Loucy (cell line): ENCODE measurements around the gene ARID1B.

Experiments used
- H2AFZ ChIP-seq: fragments of 200-600 bp; sonication (generic); 2 replicates; pipeline ENCODE4 v1.6.0; 2016; ENCODE audit warnings: antibody characterized with exemption, mild to moderate bottlenecking, low read length, moderate library complexity
- H3F3A ChIP-seq: fragments of 200-600 bp; 2 replicates; pipeline ENCODE4 v1.6.0; 2016; ENCODE audit warnings: antibody characterized with exemption, low read depth, mild to moderate bottlenecking
- H3K27me3 ChIP-seq: fragments of 200-600 bp; sonication (generic); 2 replicates; pipeline ENCODE4 v1.6.1; 2014; ENCODE audit warnings: low read length, mild to moderate bottlenecking; ENCODE audit not compliant: insufficient read depth, poor library complexity, severe bottlenecking
- H3K36me3 ChIP-seq: fragments of 200-600 bp; sonication (generic); 2 replicates; pipeline ENCODE4 v1.6.1; 2016; ENCODE audit warnings: low read length; ENCODE audit not compliant: insufficient read depth
- H3K4me1 ChIP-seq: fragments of 200-600 bp; sonication (generic); 2 replicates; pipeline ENCODE4 v1.5.1; 2014; ENCODE audit warnings: low read length, mild to moderate bottlenecking; ENCODE audit not compliant: insufficient read depth, poor library complexity, severe bottlenecking
- H3K4me2 ChIP-seq: fragments of 200-600 bp; sonication (generic); 2 replicates; pipeline ENCODE4 v1.6.0; 2014; ENCODE audit warnings: antibody characterized with exemption, low read length, low read depth, mild to moderate bottlenecking; ENCODE audit not compliant: poor library complexity, severe bottlenecking
- H3K4me3 ChIP-seq: fragments of 200-600 bp; sonication (generic); 2 replicates; pipeline ENCODE4 v1.5.1; 2014; ENCODE audit warnings: low read length, mild to moderate bottlenecking, mixed read lengths; ENCODE audit not compliant: poor library complexity, severe bottlenecking
- H3K79me2 ChIP-seq: fragments of 200-600 bp; sonication (generic); 2 replicates; pipeline ENCODE4 v1.6.1; 2014; ENCODE audit warnings: low read length; ENCODE audit not compliant: insufficient read depth
- H3K9ac ChIP-seq: fragments of 200-600 bp; sonication (generic); 2 replicates; pipeline ENCODE4 v1.6.0; 2014; ENCODE audit warnings: mild to moderate bottlenecking, low read depth, low read length, moderate library complexity; ENCODE audit not compliant: poor library complexity, severe bottlenecking
- H3K9me2 ChIP-seq: fragments of 200-600 bp; sonication (generic); replicated peaks from 2 replicates; pipeline ENCODE4 v1.6.1; 2016; ENCODE audit warnings: low read depth, low read length, mixed read lengths
- H3K9me3 ChIP-seq: fragments of 200-600 bp; sonication (generic); 2 replicates; pipeline ENCODE4 v1.6.1; 2014; ENCODE audit warnings: mild to moderate bottlenecking, antibody characterized with exemption, low read length, low read depth; ENCODE audit not compliant: insufficient read depth
- H4K20me1 ChIP-seq: fragments of 200-600 bp; sonication (generic); 2 replicates; pipeline ENCODE4 v1.6.0; 2014; ENCODE audit warnings: antibody characterized with exemption, low read length, mild to moderate bottlenecking; ENCODE audit not compliant: insufficient read depth, poor library complexity, severe bottlenecking
- EZH2phosphoT487 ChIP-seq: fragments of 200-600 bp; IDR thresholded peaks from 2 replicates; pipeline ENCODE4 v1.6.1; 2018; ENCODE audit warnings: antibody characterized with exemption, mild to moderate bottlenecking, moderate library complexity, borderline replicate concordance
- TF ChIP-seq, protein P1 (sequence below): fragments of 200-600 bp; sonication (generic); conservative IDR thresholded peaks from 2 replicates; pipeline ENCODE4 v1.5.1; 2014; ENCODE audit warnings: mild to moderate bottlenecking, antibody characterized with exemption, low read length

ARID1B gene

DNA sequence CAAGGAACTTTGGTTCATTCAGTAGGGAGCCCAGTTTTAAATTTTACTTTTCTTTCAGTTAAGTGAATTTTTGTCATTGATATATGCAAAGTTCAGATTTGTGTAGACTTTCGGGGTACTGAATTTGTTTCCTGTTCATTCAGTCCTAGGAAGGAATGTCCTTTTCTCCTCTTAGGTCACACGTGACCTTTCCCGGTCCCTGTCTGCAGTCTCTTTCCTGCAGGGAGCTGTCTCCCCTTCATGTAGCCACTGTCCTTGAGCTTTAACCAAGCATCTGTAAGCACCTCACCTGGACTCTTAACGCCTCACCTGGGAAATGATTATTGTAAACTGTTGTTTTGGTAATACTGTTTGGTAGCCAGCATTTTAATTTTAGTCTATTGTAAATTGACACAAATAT, 190.7 kb downstream of the ARID1B start:
- TF ChIP-seq EZH2phosphoT487 = no peak
- TF ChIP-seq, protein P1, sequence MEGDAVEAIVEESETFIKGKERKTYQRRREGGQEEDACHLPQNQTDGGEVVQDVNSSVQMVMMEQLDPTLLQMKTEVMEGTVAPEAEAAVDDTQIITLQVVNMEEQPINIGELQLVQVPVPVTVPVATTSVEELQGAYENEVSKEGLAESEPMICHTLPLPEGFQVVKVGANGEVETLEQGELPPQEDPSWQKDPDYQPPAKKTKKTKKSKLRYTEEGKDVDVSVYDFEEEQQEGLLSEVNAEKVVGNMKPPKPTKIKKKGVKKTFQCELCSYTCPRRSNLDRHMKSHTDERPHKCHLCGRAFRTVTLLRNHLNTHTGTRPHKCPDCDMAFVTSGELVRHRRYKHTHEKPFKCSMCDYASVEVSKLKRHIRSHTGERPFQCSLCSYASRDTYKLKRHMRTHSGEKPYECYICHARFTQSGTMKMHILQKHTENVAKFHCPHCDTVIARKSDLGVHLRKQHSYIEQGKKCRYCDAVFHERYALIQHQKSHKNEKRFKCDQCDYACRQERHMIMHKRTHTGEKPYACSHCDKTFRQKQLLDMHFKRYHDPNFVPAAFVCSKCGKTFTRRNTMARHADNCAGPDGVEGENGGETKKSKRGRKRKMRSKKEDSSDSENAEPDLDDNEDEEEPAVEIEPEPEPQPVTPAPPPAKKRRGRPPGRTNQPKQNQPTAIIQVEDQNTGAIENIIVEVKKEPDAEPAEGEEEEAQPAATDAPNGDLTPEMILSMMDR = no peak
- H4K20me1 ChIP-seq = peaks cover 75% of the 10 kb centered on the region
- no peak overlapping the region for H2AFZ ChIP-seq
- H3K27me3 ChIP-seq = no peaks in the 10 kb centered on the region
- no peaks in the 10 kb centered on the region for H3K9me2 ChIP-seq
- peaks cover 99% of the 10 kb centered on the region for H3K79me2 ChIP-seq
- H3K36me3 ChIP-seq = no peaks in the 10 kb centered on the region
- H3K4me3 ChIP-seq = no peak overlapping the region
- peaks cover 20% of the 10 kb centered on the region for H3K4me1 ChIP-seq
- H3K9me3 ChIP-seq = no peaks in the 10 kb centered on the region
- H3F3A ChIP-seq = no peaks in the 10 kb centered on the region; the same call in 1 of the 2 replicates
- no peak overlapping the region for H3K4me2 ChIP-seq
- no peak overlapping the region for H3K9ac ChIP-seq

DNA sequence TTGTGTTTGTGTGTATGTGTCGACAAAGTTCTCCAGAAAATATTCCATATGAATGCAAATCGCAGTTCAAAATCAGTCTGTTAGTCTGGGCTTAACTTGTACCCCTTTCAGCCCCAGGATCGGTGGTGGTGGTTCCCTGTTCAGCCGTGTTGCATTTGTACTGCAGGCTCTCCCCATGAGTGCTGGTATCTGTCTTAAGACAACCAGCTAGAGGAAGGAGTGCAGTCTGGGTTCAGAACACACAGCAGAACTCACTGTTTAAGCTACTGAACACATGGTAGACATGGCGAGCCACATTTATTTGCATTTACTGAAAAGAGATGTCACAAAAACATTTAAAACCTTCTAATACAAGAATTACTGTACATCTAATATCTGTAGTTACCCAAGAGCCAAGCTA, 192.1 kb downstream of the ARID1B start:
- no peak overlapping the region for H3K4me2 ChIP-seq
- H3K9ac ChIP-seq = no peak overlapping the region
- no peaks in the 10 kb centered on the region; the same call in 1 of the 2 replicates for H3F3A ChIP-seq
- no peaks in the 10 kb centered on the region for H3K9me3 ChIP-seq
- H3K9me2 ChIP-seq = no peaks in the 10 kb centered on the region
- H3K4me1 ChIP-seq = peaks cover 30% of the 10 kb centered on the region
- H3K4me3 ChIP-seq = no peak overlapping the region
- TF ChIP-seq, protein P1 = no peak
- no peak for TF ChIP-seq EZH2phosphoT487
- no peaks in the 10 kb centered on the region for H3K27me3 ChIP-seq
- peaks cover 78% of the 10 kb centered on the region for H4K20me1 ChIP-seq
- H3K36me3 ChIP-seq = no peaks in the 10 kb centered on the region
- no peak overlapping the region for H2AFZ ChIP-seq
- peaks cover 99% of the 10 kb centered on the region for H3K79me2 ChIP-seq

DNA sequence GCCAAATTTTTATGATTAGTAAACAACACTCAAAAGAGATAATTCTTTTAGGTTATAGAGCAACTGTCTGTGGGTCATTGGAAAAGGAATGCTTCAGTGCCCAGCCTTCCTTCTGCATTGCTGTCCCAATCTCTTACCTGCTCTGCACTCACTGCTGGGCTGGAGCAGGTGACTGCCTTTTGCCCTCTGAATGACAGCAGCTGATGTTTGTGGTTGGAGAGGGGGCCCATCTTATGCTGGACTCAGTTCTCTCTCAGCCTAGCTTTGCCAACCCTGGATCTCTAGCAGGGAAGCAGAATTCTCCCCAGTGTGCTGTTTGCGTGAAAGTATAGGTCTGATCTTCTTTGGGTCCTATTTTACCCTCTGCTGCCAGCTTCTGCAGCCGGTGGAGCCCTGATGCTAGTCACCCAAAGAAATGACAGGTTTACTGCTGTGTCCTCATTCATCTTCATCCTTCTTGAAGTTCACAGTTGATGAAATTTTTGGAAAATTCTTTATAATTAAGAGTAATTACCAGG, 193.5 kb downstream of the ARID1B start:
- Histone ChIP-seq H3K4me1 (peaks cover 34% of the 10 kb centered on the region), H2AFZ (no peak overlapping the region), H3K9ac (no peak overlapping the region), H4K20me1 (peaks cover 68% of the 10 kb centered on the region), H3K4me2 (no peak overlapping the region), H3F3A (no peaks in the 10 kb centered on the region; the same call in 1 of the 2 replicates), H3K79me2 (peaks cover 99% of the 10 kb centered on the region), H3K9me2 (no peaks in the 10 kb centered on the region), H3K27me3 (no peaks in the 10 kb centered on the region), H3K9me3 (no peaks in the 10 kb centered on the region), H3K36me3 (no peaks in the 10 kb centered on the region), H3K4me3 (no peak overlapping the region)
- TF ChIP-seq EZH2phosphoT487 = no peak
- TF ChIP-seq, protein P1 = no peak
